GM23338 (cell line): ENCODE measurements around the gene HACD3.

Experiments used
- CREB1 ChIP-seq: fragments of 250-450 bp; sonication (Bioruptor Pico); IDR thresholded peaks from 2 replicates; pipeline ENCODE4 v1.5.0; 2020; ENCODE audit warnings: low read depth, mild to moderate bottlenecking, moderate library complexity
- EZH2 ChIP-seq: fragments of 200-600 bp; sonication (generic); IDR thresholded peaks from one replicate; pipeline ENCODE4 v1.8.0; 2017; ENCODE audit warnings: antibody characterized with exemption, mild to moderate bottlenecking, low read depth; ENCODE audit not compliant: unreplicated experiment
- EZH2phosphoT487 ChIP-seq: fragments of 200-600 bp; sonication (generic); IDR thresholded peaks from one replicate; pipeline ENCODE4 v1.8.1; 2018; ENCODE audit warnings: antibody characterized with exemption; ENCODE audit not compliant: unreplicated experiment
- JUNB ChIP-seq: IDR thresholded peaks from one replicate; pipeline ENCODE4 v1.6.1; 2016; ENCODE audit warnings: antibody characterized with exemption; ENCODE audit not compliant: unreplicated experiment
- NANOG ChIP-seq: IDR thresholded peaks from 2 replicates; pipeline ENCODE4 v1.6.1; 2016; ENCODE audit warnings: antibody characterized with exemption, borderline replicate concordance
- POLR2AphosphoS5 ChIP-seq: IDR thresholded peaks from 2 replicates; pipeline ENCODE4 v1.6.1; 2016; ENCODE audit warnings: antibody characterized with exemption, low read depth
- STAT1 ChIP-seq: IDR thresholded peaks from one replicate; pipeline ENCODE4 v1.6.1; 2016; ENCODE audit warnings: antibody characterized with exemption; ENCODE audit not compliant: unreplicated experiment
- ZNF114 ChIP-seq: fragments of 250-450 bp; sonication (Bioruptor Pico); IDR thresholded peaks from 2 replicates; pipeline ENCODE4 v1.5.0; 2020; ENCODE audit warnings: mild to moderate bottlenecking, moderate library complexity
- ZNF331 ChIP-seq: fragments of 250-450 bp; sonication (Bioruptor Pico); IDR thresholded peaks from 2 replicates; pipeline ENCODE4 v1.5.0; 2020; ENCODE audit warnings: low read depth, mild to moderate bottlenecking, moderate library complexity
- TF ChIP-seq, protein P1 (sequence below), 2 experiments: fragments of 200-600 bp in 1 of 2; sonication (generic) in 1 of 2; conservative IDR thresholded peaks; 2 replicates each; pipeline versions ENCODE4 v1.5.1 to v1.6.1; 2016 to 2017; ENCODE audit warnings: antibody characterized with exemption in 2 of 2, low read depth in 2 of 2, mild to moderate bottlenecking in 2 of 2, moderate library complexity in 1 of 2
- TF ChIP-seq, protein P2 (sequence below): IDR thresholded peaks from one replicate; pipeline ENCODE4 v1.6.1; 2018; ENCODE audit warnings: antibody characterized with exemption; ENCODE audit not compliant: unreplicated experiment
- TF ChIP-seq, protein P3 (sequence below): IDR thresholded peaks from 2 replicates; pipeline ENCODE4 v1.6.1; 2016; ENCODE audit warnings: antibody characterized with exemption
- TF ChIP-seq, protein P4 (sequence below): fragments of 250-450 bp; sonication (Bioruptor Pico); IDR thresholded peaks from 2 replicates; pipeline ENCODE4 v1.5.0; 2020; ENCODE audit warnings: mild to moderate bottlenecking, moderate library complexity

DNA sequence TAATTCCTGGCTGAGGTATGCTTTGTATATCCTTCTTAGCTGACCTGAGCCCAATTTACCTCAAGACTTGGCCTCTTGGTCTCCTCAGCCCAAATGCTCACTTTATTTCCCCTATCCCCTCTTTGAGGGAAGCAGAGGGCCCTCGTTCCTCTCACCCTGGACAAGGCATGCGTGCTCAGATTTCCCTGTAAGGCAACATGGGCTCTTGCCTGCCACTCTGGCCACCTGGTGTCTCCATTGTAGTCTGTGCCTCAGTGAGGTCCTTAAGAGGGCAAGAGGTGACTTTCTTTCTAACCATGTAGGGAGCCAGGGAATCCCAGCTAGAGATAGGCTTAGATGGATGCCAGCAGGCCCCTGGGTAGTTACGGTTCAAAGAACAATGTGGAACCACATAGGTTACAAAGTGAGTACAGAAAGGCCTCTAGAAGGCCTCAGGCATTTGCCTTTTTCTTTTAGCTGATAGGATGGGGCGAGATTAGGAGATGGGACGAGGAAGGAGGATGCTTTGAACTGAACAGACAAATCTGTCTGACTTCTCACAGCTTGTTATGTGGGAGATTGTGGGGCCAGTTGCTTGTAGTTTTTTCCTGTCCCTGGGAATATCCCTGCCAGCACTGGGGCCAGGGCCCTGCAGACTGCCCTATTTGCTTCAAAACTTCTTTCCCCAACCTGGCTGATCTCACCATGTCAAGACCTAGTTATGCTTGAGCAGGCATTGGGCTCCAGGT, 81.8 kb downstream of the HACD3 start:
- TF ChIP-seq, protein P1, sequence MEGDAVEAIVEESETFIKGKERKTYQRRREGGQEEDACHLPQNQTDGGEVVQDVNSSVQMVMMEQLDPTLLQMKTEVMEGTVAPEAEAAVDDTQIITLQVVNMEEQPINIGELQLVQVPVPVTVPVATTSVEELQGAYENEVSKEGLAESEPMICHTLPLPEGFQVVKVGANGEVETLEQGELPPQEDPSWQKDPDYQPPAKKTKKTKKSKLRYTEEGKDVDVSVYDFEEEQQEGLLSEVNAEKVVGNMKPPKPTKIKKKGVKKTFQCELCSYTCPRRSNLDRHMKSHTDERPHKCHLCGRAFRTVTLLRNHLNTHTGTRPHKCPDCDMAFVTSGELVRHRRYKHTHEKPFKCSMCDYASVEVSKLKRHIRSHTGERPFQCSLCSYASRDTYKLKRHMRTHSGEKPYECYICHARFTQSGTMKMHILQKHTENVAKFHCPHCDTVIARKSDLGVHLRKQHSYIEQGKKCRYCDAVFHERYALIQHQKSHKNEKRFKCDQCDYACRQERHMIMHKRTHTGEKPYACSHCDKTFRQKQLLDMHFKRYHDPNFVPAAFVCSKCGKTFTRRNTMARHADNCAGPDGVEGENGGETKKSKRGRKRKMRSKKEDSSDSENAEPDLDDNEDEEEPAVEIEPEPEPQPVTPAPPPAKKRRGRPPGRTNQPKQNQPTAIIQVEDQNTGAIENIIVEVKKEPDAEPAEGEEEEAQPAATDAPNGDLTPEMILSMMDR (conservative IDR thresholded peaks at IDR 0.05; ENCODE audit: low read depth in 2 of 2), result no peak
- TF ChIP-seq NANOG (no peak), JUNB (no peak), EZH2 (no peak), POLR2AphosphoS5 (no peak), EZH2phosphoT487 (no peak), CREB1 (CRISPR knock-in tag) (no peak), STAT1 (no peak), ZNF331 (CRISPR knock-in tag) (no peak), ZNF114 (CRISPR knock-in tag) (no peak)
- TF ChIP-seq, protein P2, sequence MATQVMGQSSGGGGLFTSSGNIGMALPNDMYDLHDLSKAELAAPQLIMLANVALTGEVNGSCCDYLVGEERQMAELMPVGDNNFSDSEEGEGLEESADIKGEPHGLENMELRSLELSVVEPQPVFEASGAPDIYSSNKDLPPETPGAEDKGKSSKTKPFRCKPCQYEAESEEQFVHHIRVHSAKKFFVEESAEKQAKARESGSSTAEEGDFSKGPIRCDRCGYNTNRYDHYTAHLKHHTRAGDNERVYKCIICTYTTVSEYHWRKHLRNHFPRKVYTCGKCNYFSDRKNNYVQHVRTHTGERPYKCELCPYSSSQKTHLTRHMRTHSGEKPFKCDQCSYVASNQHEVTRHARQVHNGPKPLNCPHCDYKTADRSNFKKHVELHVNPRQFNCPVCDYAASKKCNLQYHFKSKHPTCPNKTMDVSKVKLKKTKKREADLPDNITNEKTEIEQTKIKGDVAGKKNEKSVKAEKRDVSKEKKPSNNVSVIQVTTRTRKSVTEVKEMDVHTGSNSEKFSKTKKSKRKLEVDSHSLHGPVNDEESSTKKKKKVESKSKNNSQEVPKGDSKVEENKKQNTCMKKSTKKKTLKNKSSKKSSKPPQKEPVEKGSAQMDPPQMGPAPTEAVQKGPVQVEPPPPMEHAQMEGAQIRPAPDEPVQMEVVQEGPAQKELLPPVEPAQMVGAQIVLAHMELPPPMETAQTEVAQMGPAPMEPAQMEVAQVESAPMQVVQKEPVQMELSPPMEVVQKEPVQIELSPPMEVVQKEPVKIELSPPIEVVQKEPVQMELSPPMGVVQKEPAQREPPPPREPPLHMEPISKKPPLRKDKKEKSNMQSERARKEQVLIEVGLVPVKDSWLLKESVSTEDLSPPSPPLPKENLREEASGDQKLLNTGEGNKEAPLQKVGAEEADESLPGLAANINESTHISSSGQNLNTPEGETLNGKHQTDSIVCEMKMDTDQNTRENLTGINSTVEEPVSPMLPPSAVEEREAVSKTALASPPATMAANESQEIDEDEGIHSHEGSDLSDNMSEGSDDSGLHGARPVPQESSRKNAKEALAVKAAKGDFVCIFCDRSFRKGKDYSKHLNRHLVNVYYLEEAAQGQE, result no peak
- TF ChIP-seq, protein P3, sequence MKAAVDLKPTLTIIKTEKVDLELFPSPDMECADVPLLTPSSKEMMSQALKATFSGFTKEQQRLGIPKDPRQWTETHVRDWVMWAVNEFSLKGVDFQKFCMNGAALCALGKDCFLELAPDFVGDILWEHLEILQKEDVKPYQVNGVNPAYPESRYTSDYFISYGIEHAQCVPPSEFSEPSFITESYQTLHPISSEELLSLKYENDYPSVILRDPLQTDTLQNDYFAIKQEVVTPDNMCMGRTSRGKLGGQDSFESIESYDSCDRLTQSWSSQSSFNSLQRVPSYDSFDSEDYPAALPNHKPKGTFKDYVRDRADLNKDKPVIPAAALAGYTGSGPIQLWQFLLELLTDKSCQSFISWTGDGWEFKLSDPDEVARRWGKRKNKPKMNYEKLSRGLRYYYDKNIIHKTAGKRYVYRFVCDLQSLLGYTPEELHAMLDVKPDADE, result no peak
- TF ChIP-seq, protein P4, sequence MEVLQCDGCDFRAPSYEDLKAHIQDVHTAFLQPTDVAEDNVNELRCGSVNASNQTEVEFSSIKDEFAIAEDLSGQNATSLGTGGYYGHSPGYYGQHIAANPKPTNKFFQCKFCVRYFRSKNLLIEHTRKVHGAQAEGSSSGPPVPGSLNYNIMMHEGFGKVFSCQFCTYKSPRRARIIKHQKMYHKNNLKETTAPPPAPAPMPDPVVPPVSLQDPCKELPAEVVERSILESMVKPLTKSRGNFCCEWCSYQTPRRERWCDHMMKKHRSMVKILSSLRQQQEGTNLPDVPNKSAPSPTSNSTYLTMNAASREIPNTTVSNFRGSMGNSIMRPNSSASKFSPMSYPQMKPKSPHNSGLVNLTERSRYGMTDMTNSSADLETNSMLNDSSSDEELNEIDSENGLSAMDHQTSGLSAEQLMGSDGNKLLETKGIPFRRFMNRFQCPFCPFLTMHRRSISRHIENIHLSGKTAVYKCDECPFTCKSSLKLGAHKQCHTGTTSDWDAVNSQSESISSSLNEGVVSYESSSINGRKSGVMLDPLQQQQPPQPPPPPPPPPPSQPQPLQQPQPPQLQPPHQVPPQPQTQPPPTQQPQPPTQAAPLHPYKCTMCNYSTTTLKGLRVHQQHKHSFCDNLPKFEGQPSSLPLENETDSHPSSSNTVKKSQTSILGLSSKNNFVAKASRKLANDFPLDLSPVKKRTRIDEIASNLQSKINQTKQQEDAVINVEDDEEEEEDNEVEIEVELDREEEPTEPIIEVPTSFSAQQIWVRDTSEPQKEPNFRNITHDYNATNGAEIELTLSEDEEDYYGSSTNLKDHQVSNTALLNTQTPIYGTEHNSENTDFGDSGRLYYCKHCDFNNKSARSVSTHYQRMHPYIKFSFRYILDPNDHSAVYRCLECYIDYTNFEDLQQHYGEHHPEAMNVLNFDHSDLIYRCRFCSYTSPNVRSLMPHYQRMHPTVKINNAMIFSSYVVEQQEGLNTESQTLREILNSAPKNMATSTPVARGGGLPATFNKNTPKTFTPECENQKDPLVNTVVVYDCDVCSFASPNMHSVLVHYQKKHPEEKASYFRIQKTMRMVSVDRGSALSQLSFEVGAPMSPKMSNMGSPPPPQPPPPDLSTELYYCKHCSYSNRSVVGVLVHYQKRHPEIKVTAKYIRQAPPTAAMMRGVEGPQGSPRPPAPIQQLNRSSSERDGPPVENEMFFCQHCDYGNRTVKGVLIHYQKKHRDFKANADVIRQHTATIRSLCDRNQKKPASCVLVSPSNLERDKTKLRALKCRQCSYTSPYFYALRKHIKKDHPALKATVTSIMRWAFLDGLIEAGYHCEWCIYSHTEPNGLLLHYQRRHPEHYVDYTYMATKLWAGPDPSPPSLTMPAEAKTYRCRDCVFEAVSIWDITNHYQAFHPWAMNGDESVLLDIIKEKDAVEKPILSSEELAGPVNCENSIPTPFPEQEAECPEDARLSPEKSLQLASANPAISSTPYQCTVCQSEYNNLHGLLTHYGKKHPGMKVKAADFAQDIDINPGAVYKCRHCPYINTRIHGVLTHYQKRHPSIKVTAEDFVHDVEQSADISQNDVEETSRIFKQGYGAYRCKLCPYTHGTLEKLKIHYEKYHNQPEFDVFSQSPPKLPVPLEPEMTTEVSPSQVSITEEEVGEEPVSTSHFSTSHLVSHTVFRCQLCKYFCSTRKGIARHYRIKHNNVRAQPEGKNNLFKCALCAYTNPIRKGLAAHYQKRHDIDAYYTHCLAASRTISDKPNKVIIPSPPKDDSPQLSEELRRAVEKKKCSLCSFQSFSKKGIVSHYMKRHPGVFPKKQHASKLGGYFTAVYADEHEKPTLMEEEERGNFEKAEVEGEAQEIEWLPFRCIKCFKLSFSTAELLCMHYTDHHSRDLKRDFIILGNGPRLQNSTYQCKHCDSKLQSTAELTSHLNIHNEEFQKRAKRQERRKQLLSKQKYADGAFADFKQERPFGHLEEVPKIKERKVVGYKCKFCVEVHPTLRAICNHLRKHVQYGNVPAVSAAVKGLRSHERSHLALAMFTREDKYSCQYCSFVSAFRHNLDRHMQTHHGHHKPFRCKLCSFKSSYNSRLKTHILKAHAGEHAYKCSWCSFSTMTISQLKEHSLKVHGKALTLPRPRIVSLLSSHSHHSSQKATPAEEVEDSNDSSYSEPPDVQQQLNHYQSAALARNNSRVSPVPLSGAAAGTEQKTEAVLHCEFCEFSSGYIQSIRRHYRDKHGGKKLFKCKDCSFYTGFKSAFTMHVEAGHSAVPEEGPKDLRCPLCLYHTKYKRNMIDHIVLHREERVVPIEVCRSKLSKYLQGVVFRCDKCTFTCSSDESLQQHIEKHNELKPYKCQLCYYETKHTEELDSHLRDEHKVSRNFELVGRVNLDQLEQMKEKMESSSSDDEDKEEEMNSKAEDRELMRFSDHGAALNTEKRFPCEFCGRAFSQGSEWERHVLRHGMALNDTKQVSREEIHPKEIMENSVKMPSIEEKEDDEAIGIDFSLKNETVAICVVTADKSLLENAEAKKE (CRISPR knock-in tag), result no peak
